Measurements from ENCODE around the gene PTPRD.

PTPRD gene

GRCh38 chr9:8361364-8361763 is 2251.4 kb downstream of the PTPRD start:
- Histone ChIP-seq H3K4me3 (ENCODE audit: low read depth, low read length) (no peak overlapping the region), H2AFZ (ENCODE audit: low read length, unreplicated experiment) (no peak overlapping the region), H3K79me2 (ENCODE audit: control insufficient read depth, insufficient read depth, low read length, unreplicated experiment) (no peaks in the 10 kb centered on the region), H3K4me1 (ENCODE audit: control insufficient read depth, insufficient read depth, low read length, unreplicated experiment) (peaks cover 15% of the 10 kb centered on the region), H3K36me3 (ENCODE audit: insufficient read depth, low read length) (no peaks in the 10 kb centered on the region), H3K27ac (ENCODE audit: low read depth, low read length) (no peak overlapping the region), H3K27me3 (ENCODE audit: insufficient read depth, low read length) (no peaks in the 10 kb centered on the region)

GRCh38 chr9:8356406-8356805 is 2256.4 kb downstream of the PTPRD start:
- Histone ChIP-seq H3K27ac (ENCODE audit: low read depth, low read length) (no peak overlapping the region), H3K4me3 (ENCODE audit: low read depth, low read length) (no peak overlapping the region), H3K79me2 (ENCODE audit: control insufficient read depth, insufficient read depth, low read length, unreplicated experiment) (no peaks in the 10 kb centered on the region), H3K36me3 (ENCODE audit: insufficient read depth, low read length) (no peaks in the 10 kb centered on the region), H2AFZ (ENCODE audit: low read length, unreplicated experiment) (no peak overlapping the region), H3K27me3 (ENCODE audit: insufficient read depth, low read length) (no peaks in the 10 kb centered on the region), H3K4me1 (ENCODE audit: control insufficient read depth, insufficient read depth, low read length, unreplicated experiment) (no peaks in the 10 kb centered on the region)

GRCh38 chr9:8351436-8351835 is 2261.4 kb downstream of the PTPRD start:
- Histone ChIP-seq H3K27me3 (ENCODE audit: insufficient read depth, low read length) (no peaks in the 10 kb centered on the region), H3K4me3 (ENCODE audit: low read depth, low read length) (no peak overlapping the region), H3K27ac (ENCODE audit: low read depth, low read length) (no peak overlapping the region), H3K4me1 (ENCODE audit: control insufficient read depth, insufficient read depth, low read length, unreplicated experiment) (no peaks in the 10 kb centered on the region), H3K36me3 (ENCODE audit: insufficient read depth, low read length) (no peaks in the 10 kb centered on the region), H3K79me2 (ENCODE audit: control insufficient read depth, insufficient read depth, low read length, unreplicated experiment) (no peaks in the 10 kb centered on the region), H2AFZ (ENCODE audit: low read length, unreplicated experiment) (no peak overlapping the region)

DNA sequence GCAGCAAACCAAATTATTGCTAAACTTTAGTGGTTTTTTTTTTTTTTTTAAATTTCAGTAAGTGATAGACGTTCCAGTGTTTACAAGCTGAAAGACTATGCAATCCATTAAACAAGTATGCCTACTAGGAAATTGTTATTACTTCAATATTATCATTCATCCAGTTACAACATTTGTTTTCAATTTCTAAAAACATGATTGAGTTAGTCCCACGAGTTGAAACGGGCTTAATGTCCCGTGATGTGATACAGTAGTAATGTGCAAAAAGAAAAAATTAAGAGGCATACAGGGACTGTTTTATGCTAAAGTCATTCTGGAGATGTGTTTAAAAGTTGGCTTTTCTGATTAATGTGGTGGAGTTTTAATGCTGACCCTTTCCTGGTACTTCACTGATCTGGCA is 2262.9 kb downstream of the PTPRD start:
- H3K27ac ChIP-seq (ENCODE audit: low read depth, low read length), result no peak overlapping the region
- H3K79me2 ChIP-seq (ENCODE audit: control insufficient read depth, insufficient read depth, low read length, unreplicated experiment), result no peaks in the 10 kb centered on the region
- no peaks in the 10 kb centered on the region for H3K27me3 ChIP-seq (ENCODE audit: insufficient read depth, low read length)
- H2AFZ ChIP-seq (ENCODE audit: low read length, unreplicated experiment), result no peak overlapping the region
- no peaks in the 10 kb centered on the region for H3K4me1 ChIP-seq (ENCODE audit: control insufficient read depth, insufficient read depth, low read length, unreplicated experiment)
- H3K4me3 ChIP-seq (ENCODE audit: low read depth, low read length), result no peak overlapping the region
- H3K36me3 ChIP-seq (ENCODE audit: insufficient read depth, low read length), result no peaks in the 10 kb centered on the region

DNA sequence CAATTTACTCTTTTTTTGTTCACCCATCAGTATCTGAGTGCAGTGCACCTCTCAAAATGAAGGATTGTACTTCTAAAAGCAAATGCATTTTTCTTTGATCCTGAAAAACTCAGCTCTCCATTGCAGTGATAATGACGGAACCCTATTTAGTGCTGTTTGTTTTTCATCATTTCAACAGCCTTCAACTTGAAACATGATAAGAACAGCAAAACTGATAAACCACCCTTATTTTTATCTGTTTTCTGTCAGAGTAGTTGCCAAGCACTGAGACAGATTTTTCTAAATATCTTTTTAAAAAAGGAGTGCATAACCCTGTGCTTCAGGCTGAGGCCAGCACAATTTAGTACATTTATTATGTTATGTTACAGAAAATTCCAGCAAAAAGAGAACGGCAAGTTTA is 2263.4 kb downstream of the PTPRD start:
- H3K27ac ChIP-seq (ENCODE audit: low read depth, low read length), result no peak overlapping the region
- no peaks in the 10 kb centered on the region for H3K4me1 ChIP-seq (ENCODE audit: control insufficient read depth, insufficient read depth, low read length, unreplicated experiment)
- H3K36me3 ChIP-seq (ENCODE audit: insufficient read depth, low read length), result no peaks in the 10 kb centered on the region
- H3K27me3 ChIP-seq (ENCODE audit: insufficient read depth, low read length), result no peaks in the 10 kb centered on the region
- no peaks in the 10 kb centered on the region for H3K79me2 ChIP-seq (ENCODE audit: control insufficient read depth, insufficient read depth, low read length, unreplicated experiment)
- H2AFZ ChIP-seq (ENCODE audit: low read length, unreplicated experiment), result no peak overlapping the region
- no peak overlapping the region for H3K4me3 ChIP-seq (ENCODE audit: low read depth, low read length)

DNA sequence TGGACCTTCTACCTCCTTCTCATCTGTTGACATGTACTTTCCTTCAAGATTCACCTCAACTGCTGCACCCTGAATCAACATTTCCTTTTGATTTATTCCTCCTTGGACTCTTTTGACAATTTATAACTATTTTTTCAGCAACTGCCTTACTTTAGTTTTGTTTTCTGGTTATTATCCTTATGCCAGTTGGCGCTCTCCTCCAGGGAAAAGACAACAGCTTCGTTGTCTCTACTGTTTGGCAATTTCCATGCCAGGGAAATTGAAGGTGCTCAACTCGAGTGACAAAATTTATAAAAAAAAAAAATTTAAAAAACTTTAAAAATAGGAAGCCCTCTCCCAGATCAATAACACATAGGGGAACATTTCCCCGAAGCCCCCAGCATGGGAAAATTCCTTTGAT is 2264.0 kb downstream of the PTPRD start:
- no peaks in the 10 kb centered on the region for H3K27me3 ChIP-seq (ENCODE audit: insufficient read depth, low read length)
- no peak overlapping the region for H3K27ac ChIP-seq (ENCODE audit: low read depth, low read length)
- H3K4me1 ChIP-seq (ENCODE audit: control insufficient read depth, insufficient read depth, low read length, unreplicated experiment), result no peaks in the 10 kb centered on the region
- H3K4me3 ChIP-seq (ENCODE audit: low read depth, low read length), result no peak overlapping the region
- no peak overlapping the region for H2AFZ ChIP-seq (ENCODE audit: low read length, unreplicated experiment)
- H3K36me3 ChIP-seq (ENCODE audit: insufficient read depth, low read length), result no peaks in the 10 kb centered on the region
- no peaks in the 10 kb centered on the region for H3K79me2 ChIP-seq (ENCODE audit: control insufficient read depth, insufficient read depth, low read length, unreplicated experiment)

DNA sequence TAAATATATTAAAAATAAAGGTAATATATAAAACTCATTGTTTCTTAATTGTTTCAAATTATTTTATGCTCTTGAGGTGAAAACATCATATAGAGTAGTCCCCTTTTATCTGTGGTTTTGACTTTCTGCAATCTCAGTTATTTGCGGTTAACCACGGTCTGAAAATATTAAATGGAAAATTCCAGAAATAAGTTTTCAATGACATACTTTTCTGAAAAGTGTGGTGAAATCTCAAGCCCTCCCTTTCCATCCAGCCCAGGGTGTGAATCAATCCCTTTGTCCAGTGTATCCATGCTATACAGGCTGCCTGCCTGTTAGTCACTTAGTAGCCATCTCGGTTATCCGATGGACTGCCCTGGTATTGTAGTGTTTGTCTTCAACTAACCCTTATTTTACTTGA is 2266.5 kb downstream of the PTPRD start:
- no peak overlapping the region for H2AFZ ChIP-seq (ENCODE audit: low read length, unreplicated experiment)
- H3K4me1 ChIP-seq (ENCODE audit: control insufficient read depth, insufficient read depth, low read length, unreplicated experiment), result no peaks in the 10 kb centered on the region
- no peaks in the 10 kb centered on the region for H3K79me2 ChIP-seq (ENCODE audit: control insufficient read depth, insufficient read depth, low read length, unreplicated experiment)
- H3K27ac ChIP-seq (ENCODE audit: low read depth, low read length), result no peak overlapping the region
- no peak overlapping the region for H3K4me3 ChIP-seq (ENCODE audit: low read depth, low read length)
- H3K27me3 ChIP-seq (ENCODE audit: insufficient read depth, low read length), result no peaks in the 10 kb centered on the region
- no peaks in the 10 kb centered on the region for H3K36me3 ChIP-seq (ENCODE audit: insufficient read depth, low read length)

DNA sequence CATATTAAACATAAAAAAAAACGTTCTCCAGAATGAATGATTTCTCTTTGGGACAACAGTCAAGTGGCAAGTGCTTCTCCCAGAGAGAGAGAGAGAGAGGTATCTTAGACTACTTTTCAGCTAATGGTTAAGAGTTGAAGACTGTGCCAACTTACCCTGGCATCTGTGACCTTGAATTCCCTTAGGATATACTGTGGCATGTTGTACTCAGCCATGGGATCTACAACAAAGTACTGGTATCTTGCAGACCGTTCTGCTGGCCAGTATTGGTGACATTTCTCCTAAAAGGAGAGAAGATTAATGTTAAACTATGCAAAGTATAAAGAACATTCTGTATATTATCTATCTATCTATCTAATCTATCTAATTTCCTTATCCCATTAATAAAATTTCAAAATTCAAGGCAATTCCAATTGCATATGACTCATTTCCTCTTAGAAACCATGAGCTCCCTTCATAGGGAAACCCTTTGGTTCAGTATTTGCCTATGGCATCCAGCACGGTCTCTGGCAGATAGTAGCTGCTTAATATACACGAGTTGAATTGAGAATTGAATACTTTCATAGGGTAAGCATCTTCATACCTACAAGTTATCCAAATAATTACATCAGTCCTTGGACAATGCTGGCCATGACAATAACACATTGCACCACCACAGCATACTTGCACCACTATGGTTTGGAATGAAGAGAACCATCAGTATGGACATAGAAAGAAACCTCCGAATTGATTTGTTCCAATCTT is 2273.9 kb downstream of the PTPRD start:
- Histone ChIP-seq H3K27me3 (ENCODE audit: insufficient read depth, low read length) (no peaks in the 10 kb centered on the region), H3K36me3 (ENCODE audit: insufficient read depth, low read length) (no peaks in the 10 kb centered on the region), H3K4me1 (ENCODE audit: control insufficient read depth, insufficient read depth, low read length, unreplicated experiment) (peaks cover 2% of the 10 kb centered on the region), H3K27ac (ENCODE audit: low read depth, low read length) (no peak overlapping the region), H2AFZ (ENCODE audit: low read length, unreplicated experiment) (no peak overlapping the region), H3K79me2 (ENCODE audit: control insufficient read depth, insufficient read depth, low read length, unreplicated experiment) (no peaks in the 10 kb centered on the region), H3K4me3 (ENCODE audit: low read depth, low read length) (no peak overlapping the region)

DNA sequence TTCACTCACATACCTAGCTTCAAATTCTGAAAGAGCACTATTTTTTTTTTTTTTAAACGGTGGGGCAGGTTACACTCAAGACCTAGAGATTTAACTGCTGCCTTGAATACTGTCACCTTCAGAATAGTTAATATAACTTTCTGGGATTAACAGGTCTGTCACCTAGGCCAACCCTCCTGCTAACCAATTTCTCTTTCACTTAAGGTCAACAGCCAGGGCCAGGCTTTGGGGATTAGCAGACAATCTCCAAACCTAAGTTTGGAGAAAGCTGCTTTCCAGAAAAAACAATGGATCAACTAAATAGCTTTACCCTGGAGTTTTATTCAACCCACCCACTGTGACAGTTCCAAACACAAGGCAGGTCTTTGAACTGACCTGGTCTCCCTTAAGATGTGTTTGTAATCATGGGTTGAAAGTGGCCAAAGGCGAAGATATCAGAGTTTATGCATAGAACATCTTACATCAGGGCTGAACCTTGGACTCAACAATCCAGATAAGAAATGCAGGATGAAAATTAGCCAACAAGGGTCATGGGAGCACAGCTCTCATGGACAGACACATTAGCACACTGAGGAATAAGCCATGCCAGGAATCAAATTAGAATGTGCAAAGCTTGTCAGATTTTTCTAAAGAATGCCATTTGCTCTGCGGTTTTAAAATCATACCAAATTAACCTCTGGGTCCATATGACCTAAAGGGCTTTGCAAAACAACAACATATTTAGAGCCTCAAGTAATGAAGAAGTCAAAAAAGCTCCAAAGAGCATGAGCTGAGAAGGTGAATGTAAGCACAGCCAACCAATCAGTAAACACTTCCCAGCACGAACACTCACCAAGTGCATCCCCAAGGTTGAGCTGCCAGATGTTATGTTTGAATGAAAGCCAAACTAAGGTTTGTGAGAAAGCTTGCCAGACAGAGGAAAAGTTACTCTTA is 2274.7 kb downstream of the PTPRD start:
- peaks cover 2% of the 10 kb centered on the region for H3K4me1 ChIP-seq (ENCODE audit: control insufficient read depth, insufficient read depth, low read length, unreplicated experiment)
- H3K27ac ChIP-seq (ENCODE audit: low read depth, low read length), result no peak overlapping the region
- no peaks in the 10 kb centered on the region for H3K79me2 ChIP-seq (ENCODE audit: control insufficient read depth, insufficient read depth, low read length, unreplicated experiment)
- H2AFZ ChIP-seq (ENCODE audit: low read length, unreplicated experiment), result no peak overlapping the region
- H3K27me3 ChIP-seq (ENCODE audit: insufficient read depth, low read length), result no peaks in the 10 kb centered on the region
- H3K36me3 ChIP-seq (ENCODE audit: insufficient read depth, low read length), result no peaks in the 10 kb centered on the region
- no peak overlapping the region for H3K4me3 ChIP-seq (ENCODE audit: low read depth, low read length)

DNA sequence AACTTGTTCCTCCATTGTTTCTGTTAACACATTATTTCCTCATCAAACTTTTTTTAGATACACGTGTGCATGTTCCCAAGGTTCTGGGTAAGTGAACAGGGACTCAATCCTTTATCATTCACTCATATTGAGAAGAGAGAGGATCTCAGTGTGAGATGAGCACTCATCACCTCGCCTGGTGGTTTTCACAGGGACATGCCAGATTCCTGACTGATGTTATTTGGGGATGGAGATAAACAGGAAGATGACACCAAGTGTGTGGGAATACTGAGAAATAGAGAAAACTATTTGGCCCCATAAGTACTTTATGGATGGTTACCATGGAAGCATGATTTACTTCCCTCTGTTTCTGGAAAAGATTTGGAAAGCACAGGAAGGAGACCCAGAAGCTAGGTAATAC is 2279.9 kb downstream of the PTPRD start:
- no peaks in the 10 kb centered on the region for H3K27me3 ChIP-seq (ENCODE audit: insufficient read depth, low read length)
- H3K4me3 ChIP-seq (ENCODE audit: low read depth, low read length), result no peak overlapping the region
- no peaks in the 10 kb centered on the region for H3K79me2 ChIP-seq (ENCODE audit: control insufficient read depth, insufficient read depth, low read length, unreplicated experiment)
- no peaks in the 10 kb centered on the region for H3K4me1 ChIP-seq (ENCODE audit: control insufficient read depth, insufficient read depth, low read length, unreplicated experiment)
- no peak overlapping the region for H3K27ac ChIP-seq (ENCODE audit: low read depth, low read length)
- H2AFZ ChIP-seq (ENCODE audit: low read length, unreplicated experiment), result no peak overlapping the region
- H3K36me3 ChIP-seq (ENCODE audit: insufficient read depth, low read length), result no peaks in the 10 kb centered on the region

DNA sequence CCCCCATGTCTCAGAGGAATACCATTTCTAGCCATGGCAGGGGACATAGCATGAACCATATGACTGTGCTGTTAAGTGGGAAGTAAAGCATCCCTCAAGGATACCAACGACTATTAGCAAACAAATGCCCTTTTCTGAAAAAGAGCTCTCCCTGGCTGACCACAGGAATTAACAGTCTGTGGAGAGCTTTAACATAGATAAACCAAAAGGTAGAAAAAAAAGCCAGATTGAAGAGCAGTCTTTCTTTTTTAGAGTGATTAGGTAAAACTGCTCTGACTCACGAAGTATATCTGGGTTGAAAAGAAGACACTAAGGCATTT is 2280.5 kb downstream of the PTPRD start:
- Histone ChIP-seq H2AFZ (ENCODE audit: low read length, unreplicated experiment) (no peak overlapping the region), H3K27ac (ENCODE audit: low read depth, low read length) (no peak overlapping the region), H3K4me1 (ENCODE audit: control insufficient read depth, insufficient read depth, low read length, unreplicated experiment) (no peaks in the 10 kb centered on the region), H3K36me3 (ENCODE audit: insufficient read depth, low read length) (no peaks in the 10 kb centered on the region), H3K79me2 (ENCODE audit: control insufficient read depth, insufficient read depth, low read length, unreplicated experiment) (no peaks in the 10 kb centered on the region), H3K27me3 (ENCODE audit: insufficient read depth, low read length) (no peaks in the 10 kb centered on the region), H3K4me3 (ENCODE audit: low read depth, low read length) (no peak overlapping the region)
